ENCODE results near the gene SSTR3. TPM values are rescaled to one million over a fixed set of nuclear protein-coding genes. Genes with fewer than 3 reads are reported as not detected.
A peak's percentile ranks its signal among the peaks of the same experiment; 100 is the strongest.

Gene SSTR3
- total and polyA plus RNA-seq, 2 of the 4 experiments (the other 2 are of a cell fraction): under 0.01 to 0.07 TPM

GRCh38 chr22:37254867-37255233 lies 42.6 kb upstream of the SSTR3 start:
- Histone ChIP-seq H3K4me2 (ENCODE audit: low read depth, low read length) (no peak overlapping the region), H2BK20ac (ENCODE audit: low read depth, low read length) (no peak overlapping the region), H2BK15ac (ENCODE audit: low read depth, low read length) (no peak overlapping the region; the same call in 2 of the 3 replicates), H2AK5ac (ENCODE audit: low read depth, low read length) (no peak overlapping the region), H3K4me1 (ENCODE audit: control insufficient read depth, insufficient read depth, low read length) (peaks cover 7% of the 10 kb centered on the region), H4K20me1 (ENCODE audit: insufficient read depth, low read length) (no peaks in the 10 kb centered on the region), H2AK9ac (replicated peaks; ENCODE audit: low read depth, low read length, poor library complexity) (no peak overlapping the region), H2BK120ac (ENCODE audit: low read depth, low read length) (no peak overlapping the region), H3K27ac (ENCODE audit: insufficient read depth, low read length) (no peak overlapping the region), H3K14ac (replicated peaks; ENCODE audit: low read depth, low read length) (no peak overlapping the region), H3K9ac (ENCODE audit: low read depth, low read length) (no peak overlapping the region), H3K79me1 (ENCODE audit: low read depth in 1 of 2, low read length in 2 of 2) (no peaks in the 10 kb centered on the region), H3K18ac (ENCODE audit: low read depth, low read length) (no peak overlapping the region), H3K36me3 (ENCODE audit: control insufficient read depth, insufficient read depth, low read length) (no peaks in the 10 kb centered on the region), H3K9me3 (ENCODE audit: control insufficient read depth, insufficient read depth, low read length) (no peaks in the 10 kb centered on the region), H3K4me3 (ENCODE audit: insufficient read depth, low read depth, low read length) (no peak overlapping the region), H3K4ac (ENCODE audit: low read depth, low read length) (no peak overlapping the region), H4K5ac (ENCODE audit: low read depth, low read length) (no peak overlapping the region), H2BK5ac (ENCODE audit: low read depth, low read length, poor library complexity, severe bottlenecking) (no peak overlapping the region), H4K8ac (ENCODE audit: low read depth in 2 of 2, low read length in 2 of 2) (no peak overlapping the region), H3K9me1 (ENCODE audit: insufficient read depth, low read length) (no peaks in the 10 kb centered on the region), H3K23ac (ENCODE audit: low read depth, low read length) (no peak overlapping the region), H3K56ac (ENCODE audit: extremely low read depth, insufficient read depth, low read length) (no peak overlapping the region), H2AFZ (replicated peaks; ENCODE audit: low read length, poor library complexity) (no peak overlapping the region), H4K91ac (ENCODE audit: insufficient read depth, low read depth, low read length) (no peak overlapping the region), H3K27me3 (ENCODE audit: control insufficient read depth, insufficient read depth, low read length) (peaks cover 6% of the 10 kb centered on the region; the same call in 1 of the 2 replicates)
- peak; percentile 54 for DNase-seq
- no TSS peak for BruUV-seq (replicated peaks)
- no peak for ATAC-seq (ENCODE audit: low read depth)
- ChIA-PET POLR2A (ENCODE audit: unreplicated experiment) (no interaction called here), CTCF (no interaction called here)
- dilution Hi-C loops (cut with HindIII; ENCODE audit: low sequenced_read_pairs, unreplicated experiment) (no loop called here), in situ Hi-C loops (cut with MboI; ENCODE audit: low sequenced_read_pairs) (no loop called here), intact Hi-C loops (cut with micrococcal nuclease) (no loop called here)
- no CpG with 5 or more reads among the region's 5 CpGs for WGBS, 2 experiments (ENCODE audit: extremely low coverage in 2 of 2, insufficient read length in 1 of 2)
- no peak for TF ChIP-seq RAD21 (IDR thresholded peaks at IDR 0.05; ENCODE audit: low read length)
- TF ChIP-seq FOS (IDR thresholded peaks at IDR 0.05; ENCODE audit: low read depth, low read length): no peak
- TF ChIP-seq POLR2A (IDR thresholded peaks at IDR 0.05; ENCODE audit: low read depth, low read length): no peak
- no peak for TF ChIP-seq CEBPB (IDR thresholded peaks at IDR 0.05; ENCODE audit: low read depth, low read length)
- TF ChIP-seq RFX5 (IDR thresholded peaks at IDR 0.05; ENCODE audit: low read depth, low read length): no peak
- no peak for TF ChIP-seq SMC3 (IDR thresholded peaks at IDR 0.05; ENCODE audit: low read depth, low read length)
- no peak for TF ChIP-seq NFE2L2 (IDR thresholded peaks at IDR 0.05; ENCODE audit: low read depth, low read length)
- TF ChIP-seq, protein P1, sequence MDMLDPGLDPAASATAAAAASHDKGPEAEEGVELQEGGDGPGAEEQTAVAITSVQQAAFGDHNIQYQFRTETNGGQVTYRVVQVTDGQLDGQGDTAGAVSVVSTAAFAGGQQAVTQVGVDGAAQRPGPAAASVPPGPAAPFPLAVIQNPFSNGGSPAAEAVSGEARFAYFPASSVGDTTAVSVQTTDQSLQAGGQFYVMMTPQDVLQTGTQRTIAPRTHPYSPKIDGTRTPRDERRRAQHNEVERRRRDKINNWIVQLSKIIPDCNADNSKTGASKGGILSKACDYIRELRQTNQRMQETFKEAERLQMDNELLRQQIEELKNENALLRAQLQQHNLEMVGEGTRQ (IDR thresholded peaks at IDR 0.05; ENCODE audit: low read depth, low read length): no peak
- no peak for TF ChIP-seq CTCF (conservative IDR thresholded peaks at IDR 0.05; ENCODE audit: low read depth, low read length)
- no peak for TF ChIP-seq ELK1 (IDR thresholded peaks at IDR 0.05; ENCODE audit: borderline replicate concordance, low read depth, low read length)
- no peak for TF ChIP-seq MAFK (IDR thresholded peaks at IDR 0.05; ENCODE audit: low read depth, low read length)
